ENCODE data around the gene ABCG2.
A peak's percentile ranks its signal among the peaks of the same experiment; 100 is the strongest.
"Not testable (repeated sequence)": the region's sequence is repeated elsewhere in the genome, so short reads cannot be mapped to it uniquely, and the experiment has no call there.

ABCG2 gene

GRCh38 chr4:88163336-88163735 lies 4.9 kb upstream of the ABCG2 start:
- DNase-seq: no peak

- no peak for DNase-seq
Measured at GRCh38 chr4:88162626-88163025, 4.2 kb upstream of the ABCG2 start.

GRCh38 chr4:88159229-88159725 lies 838 bp upstream of the ABCG2 start:
- no peak for DNase-seq

- DNase-seq: no peak
Measured at GRCh38 chr4:88158038-88158488, 376 bp downstream of the ABCG2 start.

GRCh38 chr4:88152331-88152730 lies 6.1 kb downstream of the ABCG2 start:
- DNase-seq: not testable (repeated sequence)

- DNase-seq: no peak
Measured at GRCh38 chr4:88148560-88148959, 9.9 kb downstream of the ABCG2 start.

GRCh38 chr4:88147799-88148217 lies 10.6 kb downstream of the ABCG2 start:
- DNase-seq: no peak

- no peak for DNase-seq
Measured at GRCh38 chr4:88146891-88147290, 11.5 kb downstream of the ABCG2 start.

- DNase-seq: no peak
Measured at GRCh38 chr4:88144866-88145300, 13.6 kb downstream of the ABCG2 start.

GRCh38 chr4:88144048-88144447 lies 14.4 kb downstream of the ABCG2 start:
- DNase-seq: no peak

GRCh38 chr4:88143504-88143903 lies 14.9 kb downstream of the ABCG2 start:
- peak; percentile 37 for DNase-seq

- DNase-seq: peak; percentile 40
Measured at GRCh38 chr4:88138561-88138960, 19.9 kb downstream of the ABCG2 start.

- DNase-seq: no peak
Measured at GRCh38 chr4:88137112-88137511, 21.3 kb downstream of the ABCG2 start.

GRCh38 chr4:88136249-88136648 lies 22.2 kb downstream of the ABCG2 start:
- no peak for DNase-seq

GRCh38 chr4:88135356-88135663 lies 23.1 kb downstream of the ABCG2 start:
- no peak for DNase-seq

GRCh38 chr4:88134536-88135355 lies 23.7 kb downstream of the ABCG2 start:
- DNase-seq: no peak

GRCh38 chr4:88134111-88134510 lies 24.3 kb downstream of the ABCG2 start:
- DNase-seq: no peak

- no peak for DNase-seq
Measured at GRCh38 chr4:88130544-88131305, 27.7 kb downstream of the ABCG2 start.

- DNase-seq: no peak
Measured at GRCh38 chr4:88130003-88130402, 28.4 kb downstream of the ABCG2 start.

GRCh38 chr4:88122260-88122659 lies 36.2 kb downstream of the ABCG2 start:
- not testable (repeated sequence) for DNase-seq

- no peak for DNase-seq
Measured at GRCh38 chr4:88119943-88120342, 38.5 kb downstream of the ABCG2 start.

GRCh38 chr4:88115587-88115986 lies 42.9 kb downstream of the ABCG2 start:
- no peak for DNase-seq

- no peak for DNase-seq
Measured at GRCh38 chr4:88112856-88113255, 45.6 kb downstream of the ABCG2 start.

- no peak for DNase-seq
Measured at GRCh38 chr4:88110826-88111225, 47.6 kb downstream of the ABCG2 start.
